Epithelial cell of prostate (primary cell): Measurements from ENCODE around the gene MSI2.
A peak's percentile ranks its signal among the peaks of the same experiment; 100 is the strongest.

Experiments used
- DNase-seq: peaks from one replicate; pipeline ENCODE4 v3.0.0-alpha.2; 2011; ENCODE audit warnings: low read depth, low spot score
- H3K27ac ChIP-seq: fragments of 450-650 bp; 2 replicates; pipeline ENCODE4 v1.5.1; 2017; ENCODE audit warnings: mild to moderate bottlenecking

Gene MSI2

DNA sequence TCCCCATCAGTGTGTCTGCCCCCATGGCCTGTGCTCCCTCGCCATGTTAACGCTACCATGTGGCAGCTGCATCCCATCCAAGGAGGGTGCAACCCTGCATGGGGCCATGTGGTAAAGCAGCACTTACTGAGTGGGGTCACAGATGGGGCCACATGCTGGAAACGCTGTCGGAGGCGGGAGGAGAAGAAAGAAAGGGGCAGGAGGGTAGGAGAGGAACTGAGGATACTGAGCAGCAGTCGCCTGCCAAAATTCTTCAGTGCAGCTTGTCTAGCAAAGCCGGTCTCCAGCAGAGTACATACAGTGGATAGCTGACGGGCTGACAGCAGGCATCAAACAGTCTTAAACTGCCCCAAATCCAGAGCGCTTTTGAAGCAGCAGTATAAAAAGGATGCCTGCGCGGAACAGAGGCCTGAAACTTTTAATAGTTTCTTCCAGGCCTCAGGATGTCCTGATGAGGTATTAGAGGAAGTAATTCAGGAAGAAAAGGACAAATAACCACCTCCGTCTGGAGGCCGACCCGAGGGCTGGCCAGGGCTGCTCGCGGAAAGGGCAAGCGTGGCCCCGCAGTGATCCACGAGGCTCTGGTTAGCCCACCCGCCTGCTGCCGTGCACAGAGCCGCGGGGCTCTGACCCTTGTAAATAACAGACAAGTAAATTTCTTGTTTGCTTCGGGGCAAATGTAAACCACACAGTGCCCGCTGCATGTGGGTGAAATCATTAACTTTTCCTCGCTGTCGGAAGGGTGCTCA, 339.8 kb downstream of the MSI2 start:
- no peak overlapping the region for H3K27ac ChIP-seq

DNA sequence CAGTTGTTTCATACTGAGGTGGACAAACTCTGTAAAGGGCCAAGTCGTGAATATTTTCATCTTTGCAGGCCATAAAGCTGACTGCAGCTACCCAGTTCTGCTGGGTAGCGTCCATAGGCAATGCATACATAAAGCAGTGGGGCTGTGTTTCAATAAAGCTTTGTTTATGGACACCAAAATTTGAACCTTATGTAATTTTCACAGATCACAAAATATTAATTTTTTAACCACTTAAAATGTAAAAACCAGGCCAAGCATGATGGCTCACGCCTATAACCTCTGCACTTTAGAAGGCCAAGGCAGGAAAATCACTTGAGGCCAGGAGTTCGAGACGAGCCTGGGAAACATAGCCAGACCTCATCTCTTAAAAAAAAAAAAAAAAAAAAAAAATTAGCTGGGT, 340.8 kb downstream of the MSI2 start:
- H3K27ac ChIP-seq = no peak overlapping the region
- DNase-seq = no peak

More for the DNA sequence above, 339.8 kb downstream of the MSI2 start:
- DNase-seq = no peak

DNA sequence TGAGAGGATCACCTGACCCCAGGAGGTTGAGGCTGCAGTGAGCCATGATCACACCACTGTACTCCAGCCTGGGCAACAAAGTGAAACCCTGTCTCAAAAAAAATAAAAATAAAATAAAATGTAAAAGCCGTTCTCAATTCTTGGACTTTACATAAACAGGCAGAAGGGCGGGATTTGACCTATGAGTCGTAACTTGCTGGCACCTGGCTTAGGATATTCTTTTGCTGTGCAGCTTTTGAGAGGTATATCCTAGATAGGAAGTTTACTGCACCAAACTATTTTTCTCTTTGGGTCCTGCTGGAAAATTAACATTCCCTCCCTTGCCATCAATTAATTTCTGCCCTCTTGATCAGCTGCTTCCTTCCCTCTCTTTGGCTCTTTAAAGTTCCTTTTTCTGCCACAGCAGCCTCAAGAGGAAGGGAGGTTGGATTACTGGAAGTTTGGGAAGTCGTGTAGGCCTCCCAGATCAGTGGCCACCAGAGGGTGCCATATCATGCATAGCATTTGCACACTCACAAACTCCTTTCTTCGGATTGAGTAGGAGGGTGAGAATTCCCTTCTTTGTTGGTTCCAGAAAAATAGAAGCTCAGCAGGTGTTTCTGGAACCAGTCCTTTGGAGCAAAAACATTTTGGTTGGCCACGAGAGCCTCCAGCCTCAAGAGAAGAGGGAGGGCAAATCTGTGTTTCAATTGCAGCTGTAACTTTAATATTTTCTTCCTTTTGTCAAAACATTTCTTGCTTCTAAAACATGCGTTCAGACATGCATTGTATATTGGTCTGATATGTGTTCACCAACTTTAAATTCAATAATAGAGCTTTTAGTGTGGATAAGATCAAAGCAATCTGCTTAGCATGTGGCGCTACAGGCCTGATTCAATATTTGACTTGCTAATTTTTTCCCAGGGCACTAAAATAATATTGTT, 341.5 kb downstream of the MSI2 start:
- no peak for DNase-seq
- no peak overlapping the region for H3K27ac ChIP-seq

DNA sequence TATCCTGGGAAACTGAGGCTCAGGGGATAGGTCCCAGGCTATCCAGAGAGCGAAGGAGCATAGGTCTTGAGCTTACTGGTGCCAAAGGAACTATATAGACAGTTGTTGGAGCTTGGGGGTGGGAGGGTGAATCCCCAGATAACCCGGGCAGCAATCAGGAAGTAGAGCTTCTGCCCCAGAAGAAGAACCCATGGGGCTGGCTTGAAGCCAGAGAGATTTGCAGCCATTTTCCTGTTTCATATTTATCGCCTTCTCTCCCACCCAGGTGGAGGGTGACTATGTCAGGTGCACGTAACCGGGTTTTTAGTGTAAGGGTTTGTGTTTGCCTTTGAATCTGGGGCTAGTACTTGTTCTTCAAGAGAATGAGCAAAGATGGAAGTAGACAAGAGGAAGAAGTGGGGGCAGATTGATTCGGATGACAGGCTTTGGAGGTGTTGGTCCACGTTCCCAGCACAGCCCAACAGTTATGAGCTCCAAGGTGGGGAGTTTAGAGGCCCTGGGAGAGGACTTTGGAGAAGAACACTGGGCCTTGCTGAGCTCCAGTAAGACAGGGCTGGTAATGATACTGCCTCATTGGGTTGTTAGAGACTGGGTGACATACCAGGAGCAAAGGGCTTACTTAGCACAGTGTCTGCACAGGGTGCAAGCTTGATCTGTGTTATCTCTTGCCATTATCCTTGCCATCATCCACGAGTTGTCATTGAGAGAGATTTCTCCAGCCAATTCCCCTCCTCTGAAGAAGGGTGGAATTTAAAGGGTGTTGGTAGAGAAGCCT, 343.1 kb downstream of the MSI2 start:
- no peak for DNase-seq
- no peak overlapping the region for H3K27ac ChIP-seq

DNA sequence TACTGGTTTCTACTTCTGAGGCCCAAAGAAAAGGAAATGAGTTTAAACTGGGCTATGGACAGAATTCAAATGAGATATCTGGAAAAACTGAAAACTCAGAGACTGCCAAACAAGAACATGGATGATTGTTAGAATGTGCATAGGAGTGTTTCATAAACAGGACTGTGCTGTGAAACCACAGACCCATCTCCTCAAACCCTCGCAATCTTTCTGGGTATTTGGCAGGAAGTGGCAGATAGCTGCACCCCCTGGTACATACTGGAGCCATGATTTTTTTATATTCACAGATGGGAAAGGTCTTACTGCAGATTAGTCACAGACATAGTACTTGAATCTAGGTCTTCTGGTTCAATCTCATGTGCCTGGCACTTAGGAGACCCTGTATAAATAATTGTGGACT, 343.8 kb downstream of the MSI2 start:
- H3K27ac ChIP-seq = no peak overlapping the region
- no peak for DNase-seq

DNA sequence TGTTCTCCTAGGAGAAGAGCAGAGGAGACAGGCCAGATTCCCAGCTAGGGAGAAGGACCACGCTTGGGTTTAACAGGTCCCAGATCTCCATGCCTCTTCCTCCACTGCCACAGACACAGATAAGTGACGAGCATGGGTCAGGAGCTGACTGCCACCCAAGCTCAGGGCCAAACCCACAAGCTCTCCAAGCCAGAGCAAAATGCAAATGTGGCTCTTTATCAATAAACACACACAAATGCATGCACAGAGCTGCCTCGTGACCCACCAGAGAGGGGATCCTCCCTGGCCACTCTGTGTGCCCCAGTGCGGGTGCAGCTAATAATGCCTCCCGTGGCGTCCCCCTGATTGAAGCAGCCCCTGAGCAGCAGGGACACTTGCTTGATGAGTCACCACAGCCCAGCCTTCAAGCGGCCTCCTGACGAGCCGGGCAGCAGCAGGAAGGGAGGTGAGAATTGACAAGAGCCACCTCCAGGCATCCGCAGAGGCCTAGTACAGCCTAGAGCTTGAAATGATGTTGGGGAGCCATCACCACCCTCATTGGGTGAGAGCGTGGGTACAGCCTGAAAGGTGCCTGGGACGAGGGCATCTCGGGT, 344.9 kb downstream of the MSI2 start:
- no peak overlapping the region for H3K27ac ChIP-seq
- DNase-seq = no peak

DNA sequence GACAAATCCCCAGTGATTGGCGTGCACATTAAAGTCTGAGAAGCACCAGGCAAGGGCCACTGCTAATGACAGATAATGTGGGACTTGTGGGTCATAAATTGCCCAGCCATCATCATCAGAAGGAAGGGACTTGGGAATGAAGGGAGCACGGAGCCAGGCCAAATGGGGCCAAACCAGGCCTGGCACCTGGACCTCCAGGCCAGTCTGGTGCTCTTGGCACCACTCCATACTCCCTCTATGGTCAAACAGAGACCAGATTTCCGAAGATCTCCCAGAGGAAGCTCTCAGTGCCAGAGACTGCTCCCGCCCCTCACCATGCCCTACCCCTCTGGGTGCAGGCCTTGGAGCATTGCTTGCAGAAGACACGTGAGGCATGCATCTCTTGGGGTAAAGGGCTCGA, 346.6 kb downstream of the MSI2 start:
- no peak for DNase-seq
- no peak overlapping the region for H3K27ac ChIP-seq

DNA sequence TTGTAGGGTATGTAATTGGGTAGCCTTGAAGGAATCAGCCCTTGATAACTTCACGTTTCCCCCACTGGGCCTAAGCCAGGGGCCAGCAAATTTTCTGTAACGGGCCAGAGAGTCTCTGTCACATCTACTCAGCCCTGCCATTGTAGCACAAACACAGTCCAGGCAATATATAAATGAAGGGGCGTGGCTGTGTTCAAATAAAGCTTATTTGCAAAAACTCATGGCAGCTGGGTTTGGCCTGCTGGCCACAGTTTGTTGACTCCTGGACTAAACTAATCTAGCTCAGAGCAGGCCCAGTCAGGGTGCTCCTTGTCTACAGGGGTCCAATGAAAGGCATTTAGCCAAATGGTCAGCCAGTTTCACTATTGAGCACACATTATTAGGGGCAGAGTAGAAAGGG, 347.2 kb downstream of the MSI2 start:
- no peak overlapping the region for H3K27ac ChIP-seq
- DNase-seq = no peak

DNA sequence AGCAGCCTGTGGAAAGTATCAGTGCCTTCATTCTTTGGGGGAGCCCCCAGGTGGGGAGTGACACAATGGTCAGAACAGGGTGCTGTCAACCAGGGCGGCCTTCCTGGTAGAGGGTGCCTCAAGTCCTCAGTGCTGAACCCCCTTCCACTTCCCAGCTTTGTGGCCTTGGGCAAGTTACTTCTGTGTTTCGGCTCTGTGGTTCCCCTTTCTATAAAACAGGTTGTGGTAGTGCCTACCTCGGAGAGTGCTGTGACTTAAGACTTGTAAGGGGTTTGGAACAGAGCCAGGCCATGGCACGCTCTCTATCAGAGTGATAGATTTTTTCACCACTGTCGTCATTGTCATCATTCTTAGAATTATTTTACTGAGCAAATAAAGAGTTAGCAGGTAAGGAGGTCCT, 347.7 kb downstream of the MSI2 start:
- H3K27ac ChIP-seq = no peak overlapping the region

DNA sequence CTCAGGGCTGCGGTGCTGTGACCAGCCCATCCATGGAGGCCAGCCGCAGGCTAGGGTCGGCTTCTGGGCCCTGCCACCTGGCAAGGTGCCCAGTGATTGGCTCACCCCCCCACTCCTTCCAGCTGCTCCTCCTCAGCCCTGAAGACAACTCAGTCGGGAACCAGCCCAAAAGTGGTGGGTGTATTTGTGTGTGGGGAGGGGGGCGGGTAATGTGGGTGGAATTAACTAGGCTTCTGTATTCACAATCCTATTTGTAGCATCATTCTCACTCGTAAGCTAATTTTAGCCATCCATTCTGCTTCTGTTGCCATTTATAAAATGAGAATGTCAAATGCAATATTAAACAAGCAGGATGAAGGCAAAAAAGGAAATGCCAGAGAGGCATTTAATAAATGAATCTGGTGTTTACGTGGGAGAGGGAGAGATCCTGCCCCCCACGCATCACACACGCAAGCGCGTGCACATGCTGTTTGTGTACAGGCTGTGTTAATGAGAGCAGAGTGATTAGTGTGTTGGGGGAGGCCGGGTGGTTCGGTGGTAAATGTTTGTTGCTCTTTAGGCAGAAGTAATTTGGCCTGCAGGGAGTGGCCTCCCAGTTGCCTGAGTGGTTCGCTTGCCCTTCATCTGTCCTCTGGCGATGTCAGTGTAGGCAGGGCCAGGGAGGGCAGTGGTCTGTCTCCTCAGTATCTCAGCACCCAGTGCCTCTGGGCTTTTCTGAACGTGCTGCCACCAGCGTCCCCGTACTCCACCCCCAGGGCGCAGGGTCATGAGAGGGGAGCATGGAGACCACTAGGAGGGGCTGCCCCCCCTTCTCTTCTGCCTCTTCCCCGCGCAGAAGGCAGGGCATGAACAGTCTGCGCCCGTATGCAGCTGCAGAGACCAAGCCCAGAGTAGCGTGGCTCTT, 348.7 kb downstream of the MSI2 start:
- no peak overlapping the region for H3K27ac ChIP-seq
- DNase-seq = no peak

More for the DNA sequence above, 347.7 kb downstream of the MSI2 start:
- no peak for DNase-seq

DNA sequence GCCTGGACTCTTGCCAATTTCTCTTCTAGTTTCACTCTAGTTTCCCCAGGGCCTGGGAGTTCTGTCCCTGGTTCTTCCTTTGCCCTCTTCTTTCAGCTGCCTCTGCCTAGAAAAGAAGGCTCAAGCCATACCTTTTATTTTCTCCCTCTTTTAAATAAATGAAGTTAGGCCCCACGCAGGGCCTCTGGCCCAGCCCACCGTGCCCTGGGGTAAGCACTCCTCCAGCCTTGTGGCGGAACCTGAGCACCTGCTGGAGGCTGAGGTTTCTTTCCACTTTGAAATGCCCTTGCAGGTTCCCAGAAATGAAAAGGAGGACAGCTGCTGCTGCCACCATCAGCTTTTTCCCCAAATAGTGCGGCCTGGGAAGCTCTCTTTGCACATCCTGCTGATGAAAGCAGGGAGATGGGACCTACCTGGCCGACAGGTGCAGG, 349.4 kb downstream of the MSI2 start:
- H3K27ac ChIP-seq = no peak overlapping the region
- DNase-seq = no peak

DNA sequence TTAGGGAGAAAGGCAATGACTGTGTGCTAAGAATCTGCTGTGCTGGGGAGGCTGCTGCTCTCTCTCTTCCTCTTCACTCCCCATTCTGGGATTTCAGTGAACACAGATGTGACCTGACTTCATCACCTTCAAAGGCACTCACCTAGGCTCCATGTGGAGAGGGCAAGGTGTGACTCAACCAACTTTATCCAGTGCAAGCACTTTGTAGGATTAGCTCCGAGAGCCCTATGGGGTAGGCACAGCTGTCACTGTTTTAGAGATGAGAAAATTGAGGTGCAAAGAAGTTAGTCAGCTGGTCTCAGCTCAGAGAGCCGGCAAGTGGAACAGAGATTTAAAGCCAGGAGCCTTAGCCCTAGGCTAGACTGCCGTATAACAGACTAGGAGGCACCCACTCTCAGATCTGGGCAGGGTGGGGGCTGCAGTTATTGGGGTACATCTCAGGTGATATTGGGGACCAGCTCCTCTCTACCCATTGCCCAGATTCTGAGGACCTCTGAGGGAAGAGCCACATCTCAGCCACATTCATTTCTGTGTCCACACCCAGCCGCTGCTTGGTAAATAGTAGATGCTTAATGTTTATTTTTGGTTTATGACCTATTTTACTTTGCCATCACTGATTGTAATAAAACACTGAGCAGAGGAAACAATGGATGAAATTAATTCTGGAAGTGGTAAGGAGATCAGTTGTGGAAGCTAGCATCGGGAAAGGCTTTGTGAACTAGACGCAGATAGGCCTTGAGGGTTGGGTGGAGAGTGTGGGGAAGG, 350.0 kb downstream of the MSI2 start:
- DNase-seq = no peak
- no peak overlapping the region for H3K27ac ChIP-seq

DNA sequence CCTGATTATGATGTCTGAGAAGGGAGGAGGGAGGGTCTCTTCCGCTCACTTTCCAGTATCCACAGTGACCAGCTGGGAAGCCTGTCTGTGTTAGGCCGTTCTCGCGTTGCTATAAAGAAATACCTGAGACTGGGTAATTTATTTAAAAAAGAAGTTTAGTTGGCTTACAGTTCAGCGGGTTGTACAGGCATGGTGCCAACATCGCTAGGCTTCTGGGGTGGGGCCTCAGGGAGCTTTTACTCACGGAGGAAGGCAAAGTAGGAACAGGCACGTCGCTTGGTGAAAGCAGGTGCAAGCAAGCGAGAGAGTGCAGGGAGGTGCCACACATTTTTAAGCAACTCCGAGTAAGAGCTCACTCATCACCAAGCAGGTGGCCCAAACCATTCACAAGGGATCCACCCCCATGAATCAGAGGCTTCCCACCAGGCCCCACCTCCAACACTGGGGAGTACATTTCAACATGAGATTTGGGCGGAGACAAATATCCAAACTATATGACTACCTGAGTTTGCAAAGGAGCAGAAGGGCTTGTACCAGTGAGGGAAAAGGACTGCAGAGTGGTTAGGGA, 351.3 kb downstream of the MSI2 start:
- peak overlapping the region; percentile 16 for H3K27ac ChIP-seq
- DNase-seq = peak; percentile 65

DNA sequence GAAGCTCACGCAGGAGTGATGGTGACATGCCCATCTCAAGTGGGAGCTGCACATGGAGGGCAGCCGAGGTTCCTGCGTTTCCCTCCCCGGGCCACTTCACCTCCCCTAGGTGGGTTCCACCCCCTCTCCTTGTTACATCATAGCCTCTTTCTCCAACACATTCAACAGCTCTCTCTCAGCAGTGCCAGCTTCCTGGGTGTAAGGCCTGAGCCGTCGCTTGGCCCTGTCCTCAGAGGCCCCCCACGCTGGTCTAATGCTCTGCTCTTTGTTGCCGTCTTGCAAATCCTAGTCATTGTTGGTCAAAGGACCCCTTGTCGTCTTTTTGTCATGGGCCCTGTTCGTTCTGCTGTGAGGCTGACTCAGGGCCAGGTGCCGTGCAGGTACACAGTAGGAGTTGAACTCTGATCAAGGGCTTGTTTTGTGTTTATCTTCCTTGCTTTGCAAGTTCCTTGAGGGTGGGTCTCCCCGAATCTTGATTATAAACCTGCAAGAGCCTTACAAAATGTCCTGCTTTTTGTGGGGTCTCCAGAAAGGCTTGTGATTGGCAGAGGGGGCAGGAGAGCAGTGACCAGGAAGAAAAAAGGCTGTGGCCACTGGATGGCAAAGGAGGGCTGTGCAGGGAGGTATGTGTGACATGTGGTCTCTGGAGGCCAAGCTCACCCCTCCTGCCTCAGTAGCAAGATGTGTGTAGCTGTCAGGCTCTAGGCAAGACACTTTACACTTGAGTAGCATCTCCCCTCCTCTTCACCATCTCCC, 352.2 kb downstream of the MSI2 start:
- no peak for DNase-seq
- H3K27ac ChIP-seq = no peak overlapping the region

DNA sequence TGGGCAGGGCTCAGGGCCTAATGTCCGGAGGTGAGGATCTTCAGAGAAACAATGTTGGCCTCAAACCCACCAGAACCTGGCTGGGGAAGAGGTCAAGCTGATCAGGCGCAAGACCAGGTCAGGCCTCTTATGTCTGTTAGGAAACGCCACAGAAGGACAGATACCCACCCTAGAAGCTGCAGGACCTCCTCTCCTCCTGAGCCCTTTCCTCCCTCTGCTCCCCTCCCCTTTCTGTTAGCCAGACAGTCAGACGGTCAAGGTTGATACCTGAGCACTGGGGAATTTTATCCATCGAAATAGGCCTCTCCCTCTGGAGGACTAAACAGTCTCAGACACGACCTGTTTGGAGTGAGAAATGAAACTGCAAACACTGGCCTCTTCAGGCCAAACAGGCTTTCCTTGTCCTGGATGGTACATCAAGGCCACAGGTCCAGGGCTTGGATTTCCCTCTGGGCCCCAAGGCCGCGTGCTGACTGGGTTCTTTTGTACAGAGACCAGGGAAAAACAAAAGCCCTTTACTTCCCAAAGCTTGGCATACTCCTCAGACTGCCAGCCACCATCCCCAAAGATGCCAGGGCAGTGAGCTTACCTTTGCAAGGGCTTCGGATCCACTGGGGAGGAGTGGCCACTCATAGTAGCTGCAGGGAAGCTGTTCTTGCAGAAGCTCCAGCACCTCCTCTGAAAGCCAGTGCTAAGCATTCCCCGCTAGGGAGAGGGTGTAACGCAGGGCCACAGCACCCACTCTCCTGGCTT, 353.0 kb downstream of the MSI2 start:
- DNase-seq = no peak
- no peak overlapping the region for H3K27ac ChIP-seq

DNA sequence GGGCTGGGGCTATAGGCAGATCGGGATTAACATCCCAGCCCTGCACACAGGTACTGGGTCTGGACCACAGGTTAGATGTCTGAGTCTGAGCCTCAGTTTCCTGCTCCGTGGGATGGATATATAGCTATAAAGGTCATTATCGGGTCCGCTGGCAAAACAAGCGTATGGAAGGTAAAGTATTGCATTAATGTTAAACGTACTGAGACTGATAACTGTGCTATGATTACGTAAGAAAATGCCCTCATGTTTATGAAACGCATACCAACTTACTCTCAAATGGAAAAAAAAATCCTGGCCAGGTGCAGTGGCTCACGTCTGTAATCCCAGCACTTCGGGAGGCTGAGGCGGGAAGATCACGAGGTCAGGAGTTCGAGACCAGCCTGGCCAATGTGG, 353.6 kb downstream of the MSI2 start:
- H3K27ac ChIP-seq = no peak overlapping the region
- DNase-seq = no peak
